Stimulated activated CD4-positive, alpha-beta T cell treated with anti-CD3 and anti-CD28 coated beads, Interleukin-15, amount 100 ng/mL, for 24 hours (primary cell): ENCODE results near the gene SHPK.
"Not testable (repeated sequence)": the region's sequence is repeated elsewhere in the genome, so short reads cannot be mapped to it uniquely, and the experiment has no call there.

Source experiments
- DNase-seq: peaks from one replicate; pipeline ENCODE4 v3.0.0-alpha.2; 2020

SHPK gene

GRCh38 chr17:3585826-3586225 lies 50.2 kb downstream of the SHPK start:
- DNase-seq, result no peak

GRCh38 chr17:3583456-3583855 lies 52.6 kb downstream of the SHPK start:
- no peak for DNase-seq

- DNase-seq, result no peak
These were observed 53.1 kb downstream of the SHPK start for GRCh38 chr17:3582915-3583314.

GRCh38 chr17:3578667-3579066 lies 57.4 kb downstream of the SHPK start:
- DNase-seq, result not testable (repeated sequence)

- no peak for DNase-seq
These were observed 59.1 kb downstream of the SHPK start for GRCh38 chr17:3576970-3577369.

- DNase-seq, result no peak
These were observed 60.5 kb downstream of the SHPK start for GRCh38 chr17:3575511-3575910.

- DNase-seq, result no peak
These were observed 61.8 kb downstream of the SHPK start for GRCh38 chr17:3574231-3574630.

- no peak for DNase-seq
These were observed 62.6 kb downstream of the SHPK start for GRCh38 chr17:3573246-3574100.

- no peak for DNase-seq
These were observed 63.8 kb downstream of the SHPK start for GRCh38 chr17:3572231-3572630.

- DNase-seq, result no peak
These were observed 64.8 kb downstream of the SHPK start for GRCh38 chr17:3571043-3571900.

GRCh38 chr17:3569534-3570137 lies 66.4 kb downstream of the SHPK start:
- DNase-seq, result no peak

GRCh38 chr17:3566551-3566950 lies 69.5 kb downstream of the SHPK start:
- no peak for DNase-seq

GRCh38 chr17:3565143-3565542 lies 70.9 kb downstream of the SHPK start:
- no peak for DNase-seq

- DNase-seq, result not testable (repeated sequence)
These were observed 71.8 kb downstream of the SHPK start for GRCh38 chr17:3564241-3564640.

- no peak for DNase-seq
These were observed 76.8 kb downstream of the SHPK start for GRCh38 chr17:3559270-3559645.

- peak; percentile 69 for DNase-seq
These were observed 77.3 kb downstream of the SHPK start for GRCh38 chr17:3558603-3559269.
